Superior temporal gyrus (tissue), 1 donor: ENCODE data around the gene APEH.
"Not testable (repeated sequence)": the region's sequence is repeated elsewhere in the genome, so short reads cannot be mapped to it uniquely, and the experiment has no call there.

Experiments
- DNase-seq: peaks from one replicate; pipeline ENCODE4 v3.0.0-alpha.2; 2016; ENCODE audit errors: extremely low spot score

APEH gene

GRCh38 chr3:49668861-49669260, 5.3 kb upstream of the APEH start:
- DNase-seq, result no peak

DNA sequence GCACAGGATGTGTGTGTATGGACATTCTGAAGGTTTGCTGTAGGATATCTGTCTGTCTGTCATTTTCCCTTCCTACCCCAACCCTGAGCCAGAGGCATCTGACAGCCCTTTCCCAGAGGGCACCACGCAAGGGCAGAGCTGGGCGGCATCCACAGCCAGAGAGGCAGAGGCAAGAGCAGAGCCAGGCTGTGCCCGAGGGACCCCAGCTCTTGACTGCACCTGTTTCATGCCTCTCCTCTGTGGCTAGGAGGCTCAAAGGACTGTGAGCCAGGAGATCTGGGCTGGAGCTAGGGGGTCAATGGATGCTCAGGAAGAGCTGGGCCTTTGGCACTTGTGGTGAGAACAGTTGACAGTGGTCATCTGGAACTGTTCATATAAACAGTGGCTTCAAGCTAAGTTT, 4.8 kb upstream of the APEH start:
- DNase-seq, result no peak

DNA sequence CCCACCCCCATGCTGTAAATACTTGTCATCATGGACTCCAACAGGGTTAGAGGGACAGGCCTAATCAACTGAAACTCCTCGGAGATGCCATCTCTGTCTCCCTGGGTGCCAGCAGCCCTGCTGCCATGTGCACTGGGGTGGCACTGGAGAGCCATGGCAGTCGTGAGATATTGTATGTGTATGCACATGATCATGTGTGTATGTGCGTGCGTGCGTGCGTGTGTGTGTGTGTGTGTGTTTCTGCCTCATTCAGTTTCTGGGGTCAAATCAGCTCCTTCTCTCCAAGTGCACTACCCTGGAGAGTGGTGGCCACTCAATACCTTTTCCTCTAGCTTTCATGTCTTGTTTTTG, 3.2 kb upstream of the APEH start:
- DNase-seq, result no peak

DNA sequence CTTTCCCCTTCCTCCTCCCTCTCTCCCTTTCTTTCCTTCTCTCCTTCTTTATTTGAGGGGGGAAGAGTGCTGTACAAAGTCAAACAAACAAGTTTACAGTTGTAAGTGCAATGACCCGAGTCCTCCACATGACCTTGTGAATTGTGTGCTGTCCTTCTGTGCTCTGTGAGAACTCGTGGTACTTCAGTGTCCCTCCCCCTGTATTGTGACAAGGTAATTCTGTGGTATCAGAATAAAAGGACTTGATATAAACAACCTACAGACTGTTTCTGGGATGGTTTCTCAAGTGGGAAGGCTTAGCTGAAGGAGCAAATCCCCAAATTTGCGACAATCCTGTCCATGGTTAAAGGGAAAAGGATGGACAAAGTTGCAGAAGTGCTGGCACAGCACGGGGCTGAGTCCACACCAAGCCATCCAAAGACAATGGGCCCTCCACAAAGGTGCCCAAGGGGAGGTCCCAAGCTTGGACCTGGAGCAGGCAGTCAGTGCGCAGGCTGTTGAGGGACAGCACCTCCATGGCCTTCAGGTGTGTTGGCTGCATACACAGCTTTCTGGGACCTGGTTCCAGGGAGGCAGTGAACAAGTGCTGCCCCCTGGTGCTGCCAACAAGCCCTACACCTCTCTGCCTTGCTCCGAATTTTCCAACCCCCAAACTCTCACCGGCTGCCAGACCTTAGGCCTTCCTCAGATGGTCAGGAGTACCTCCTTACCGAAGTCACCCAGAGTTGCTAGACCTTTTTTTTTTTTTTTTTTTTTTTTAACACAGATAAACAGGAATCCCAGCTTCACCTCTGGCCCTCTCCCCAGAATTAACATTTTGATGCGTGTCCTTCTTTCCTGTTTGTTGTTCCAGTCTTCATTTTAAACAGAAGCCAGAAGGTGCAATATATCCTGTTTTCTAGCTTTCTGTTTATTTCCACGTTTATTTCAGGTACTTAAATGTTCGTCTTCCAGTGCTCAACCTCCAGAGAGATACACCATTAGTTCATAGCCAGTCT, 2.6 kb upstream of the APEH start:
- DNase-seq, result peak; percentile 79

GRCh38 chr3:49673121-49673714, 933 bp upstream of the APEH start:
- no peak for DNase-seq

GRCh38 chr3:49674497-49674983, 389 bp downstream of the APEH start:
- no peak for DNase-seq

DNA sequence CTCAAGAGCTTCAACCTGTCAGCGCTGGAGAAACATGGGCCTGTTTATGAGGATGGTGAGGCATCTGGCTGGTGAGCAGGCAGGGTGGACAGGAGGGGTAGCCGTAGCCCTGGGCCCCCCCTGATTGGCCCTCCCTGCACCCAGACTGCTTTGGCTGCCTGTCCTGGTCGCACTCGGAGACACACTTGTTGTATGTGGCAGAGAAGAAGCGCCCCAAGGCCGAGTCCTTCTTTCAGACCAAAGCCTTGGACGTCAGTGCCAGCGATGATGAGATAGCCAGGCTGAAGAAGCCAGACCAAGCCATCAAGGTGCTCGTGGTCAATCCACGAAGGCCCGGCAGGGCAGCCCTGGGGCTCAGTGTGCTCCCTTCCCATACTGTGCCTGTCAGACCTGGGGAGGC, 1.8 kb downstream of the APEH start:
- no peak for DNase-seq

DNA sequence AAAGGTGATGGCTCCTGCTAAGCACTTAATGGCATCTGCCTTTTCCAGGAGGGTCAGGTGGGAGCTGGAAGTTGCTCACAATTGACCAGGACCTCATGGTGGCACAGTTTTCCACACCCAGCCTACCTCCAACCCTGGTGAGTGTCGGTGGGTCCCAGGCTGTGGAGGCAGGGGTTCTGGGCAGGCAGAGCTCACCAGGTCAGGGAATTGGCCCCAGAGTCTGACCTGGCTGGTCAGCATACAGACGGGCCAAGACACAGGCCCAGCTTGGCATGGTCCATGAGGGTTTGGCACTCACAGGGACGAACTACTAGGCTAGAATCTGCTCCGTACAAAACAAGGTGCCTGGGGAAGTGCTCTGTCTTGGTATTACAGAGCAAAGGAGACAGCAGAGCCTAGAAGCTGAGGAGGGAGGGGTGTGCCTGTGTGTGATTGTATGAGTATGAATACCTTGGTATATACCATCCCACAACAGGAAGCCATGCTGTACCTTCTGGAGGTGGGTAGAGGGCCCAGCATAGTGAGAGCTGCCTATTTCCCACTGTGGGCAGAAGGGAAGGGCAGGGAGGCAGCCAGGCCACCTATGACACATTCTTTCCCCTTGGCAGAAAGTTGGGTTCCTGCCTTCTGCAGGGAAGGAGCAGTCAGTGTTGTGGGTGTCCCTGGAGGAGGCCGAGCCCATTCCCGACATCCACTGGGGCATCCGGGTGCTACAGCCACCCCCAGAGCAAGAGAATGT, 6.5 kb downstream of the APEH start:
- DNase-seq, result no peak

- no peak for DNase-seq
Measured at GRCh38 chr3:49681232-49681522, 7.0 kb downstream of the APEH start.

GRCh38 chr3:49681543-49681942, 7.4 kb downstream of the APEH start:
- DNase-seq, result no peak

GRCh38 chr3:49683162-49683561, 9.0 kb downstream of the APEH start:
- no peak for DNase-seq

DNA sequence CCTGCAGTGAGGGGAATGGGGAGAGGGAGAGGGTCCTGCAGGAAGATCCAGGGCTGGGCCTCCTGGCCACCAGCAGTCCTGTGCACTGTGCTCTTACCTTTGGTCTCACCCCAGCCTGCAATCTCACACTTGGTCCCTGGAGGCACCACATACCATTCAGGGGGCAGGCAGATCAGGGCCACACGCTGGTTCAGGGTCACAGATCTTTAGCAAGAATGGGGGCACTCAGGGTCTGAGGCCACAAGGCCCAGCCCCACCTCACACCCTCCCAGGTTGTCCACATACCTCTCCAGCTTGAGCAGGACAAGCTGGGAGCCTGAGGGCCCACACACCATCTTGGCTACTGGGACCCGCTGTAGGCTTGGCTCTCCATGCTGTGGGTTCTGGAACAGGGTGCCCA, 10.3 kb downstream of the APEH start:
- not testable (repeated sequence) for DNase-seq

DNA sequence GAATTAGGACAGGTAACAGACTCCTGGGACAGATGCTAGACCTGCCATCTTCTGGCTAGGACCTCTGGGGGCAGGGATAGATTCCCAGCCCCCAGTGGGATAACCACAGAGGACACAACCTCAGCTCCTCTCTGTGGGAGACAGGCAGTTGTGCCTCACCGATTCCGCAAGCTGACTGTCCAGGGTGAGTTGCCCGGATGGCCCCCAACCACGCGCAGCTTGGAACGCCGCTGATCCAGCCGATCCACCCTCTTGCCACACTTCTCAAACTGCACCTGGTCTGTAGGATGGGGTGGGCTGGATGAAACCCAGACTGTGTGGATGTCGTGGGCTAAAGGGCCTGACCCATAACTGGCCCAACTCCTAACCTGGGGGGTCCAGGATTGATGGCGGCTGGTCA, 11.0 kb downstream of the APEH start:
- not testable (repeated sequence) for DNase-seq

DNA sequence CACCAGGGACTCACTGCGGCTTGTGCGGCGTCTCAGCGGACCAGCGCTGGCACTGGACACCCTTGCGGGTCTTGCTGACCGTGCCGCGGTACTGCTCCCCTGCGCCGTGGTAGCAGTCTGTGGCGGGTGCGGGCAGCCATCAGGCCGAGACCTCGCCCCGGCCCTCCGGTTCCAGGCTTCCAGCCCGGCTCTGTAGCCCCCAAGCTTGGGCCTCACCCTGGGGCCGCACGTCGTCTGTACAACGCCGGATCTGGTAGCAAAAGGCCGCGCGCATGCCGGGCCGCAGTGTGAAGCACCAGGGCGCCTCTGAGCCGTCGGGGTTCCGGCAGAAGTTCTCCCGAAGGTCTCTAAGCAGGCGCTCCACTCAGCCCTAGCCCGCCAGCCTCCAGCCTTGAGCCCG, 11.7 kb downstream of the APEH start:
- not testable (repeated sequence) for DNase-seq

DNA sequence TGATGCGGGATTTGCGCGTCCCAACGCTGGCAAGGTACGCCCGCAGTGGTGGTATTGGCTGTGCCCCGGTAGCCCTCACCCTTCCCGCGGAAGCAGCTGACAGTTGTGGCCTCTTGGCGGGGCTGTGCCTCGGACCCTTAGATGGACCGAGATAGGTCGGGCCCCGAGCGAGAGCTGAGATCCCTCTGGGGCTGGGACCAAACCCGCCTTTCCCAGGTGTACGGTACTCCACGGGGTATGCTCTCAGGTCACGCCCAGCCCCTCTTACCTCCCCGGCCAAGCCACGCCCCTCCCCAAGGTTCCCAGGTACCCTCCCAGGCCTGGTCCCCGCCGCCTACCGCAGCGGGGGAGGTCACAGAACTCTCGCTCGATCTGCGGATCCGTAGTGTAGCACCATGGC, 12.2 kb downstream of the APEH start:
- DNase-seq, result not testable (repeated sequence)

GRCh38 chr3:49686769-49687423, 12.7 kb downstream of the APEH start:
- not testable (repeated sequence) for DNase-seq

DNA sequence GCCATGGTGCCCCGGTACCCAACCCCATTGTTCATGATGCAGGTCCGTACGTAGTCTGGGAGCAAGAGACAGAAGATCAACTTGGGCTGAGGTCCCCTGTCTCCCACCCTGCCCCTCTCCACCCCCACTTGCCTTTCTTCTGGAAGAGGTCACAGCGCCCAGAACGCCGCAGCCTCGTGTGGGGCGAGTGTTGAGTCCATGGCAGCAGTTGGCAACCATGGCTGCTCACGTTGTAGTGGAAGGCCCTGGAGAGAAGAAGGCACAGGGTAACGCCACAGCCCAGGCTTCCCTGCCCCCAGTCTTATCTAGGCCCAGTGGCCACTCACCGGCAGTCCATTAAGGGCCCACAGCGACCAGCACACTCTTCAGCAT, 13.3 kb downstream of the APEH start:
- DNase-seq, result not testable (repeated sequence)

DNA sequence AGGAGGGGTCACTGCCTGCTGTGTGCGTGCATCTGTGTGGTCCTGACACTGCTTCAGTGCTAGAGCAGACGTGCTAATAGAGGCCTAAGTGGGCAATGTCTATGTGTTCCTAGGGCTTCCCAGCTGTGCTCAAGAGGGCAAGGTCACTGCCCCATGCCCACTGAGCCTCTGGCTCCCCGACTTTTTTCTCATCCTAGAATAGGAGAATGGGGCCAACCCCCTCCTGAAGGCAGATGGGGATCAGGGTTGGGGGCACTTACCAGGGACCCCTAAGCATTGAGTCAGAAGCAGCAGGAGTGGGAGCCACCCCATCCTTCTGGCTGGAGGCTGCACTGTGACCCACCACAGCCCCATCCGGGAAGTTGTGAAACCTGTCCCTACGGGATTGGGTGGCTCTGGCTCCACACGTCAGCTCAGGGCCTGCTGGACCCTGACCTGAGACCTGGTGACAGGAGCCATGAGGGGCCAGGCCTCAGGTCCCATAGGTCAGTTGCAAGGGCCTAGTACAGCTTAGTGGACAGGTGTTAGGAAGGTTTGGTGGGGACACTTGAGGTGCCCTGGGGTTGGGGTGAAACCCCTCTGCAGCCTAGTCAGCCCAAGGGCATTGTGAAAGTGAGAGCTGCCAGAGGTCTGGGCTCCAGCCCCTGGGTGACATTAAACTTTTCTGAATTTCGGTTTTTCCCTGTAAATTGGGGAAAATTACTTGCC, 14.3 kb downstream of the APEH start:
- not testable (repeated sequence) for DNase-seq

GRCh38 chr3:49689046-49689907, 15.1 kb downstream of the APEH start, which contains the start of the genes MST1 and RNF123:
TSS of gene MST1 (minus strand) at chr3:49689474. CDS start at chr3:49688691, 783 bp downstream.
TSS of gene RNF123 (plus strand) at chr3:49689557. CDS start at chr3:49691166, 1,609 bp downstream.
- peak; percentile 92 for DNase-seq
